ENCODE results near the gene SACS. TPM values are rescaled to one million over a fixed set of nuclear protein-coding genes. Genes with fewer than 3 reads are reported as not detected.
A peak's percentile ranks its signal among the peaks of the same experiment; 100 is the strongest.

Gene SACS
- total RNA-seq, 3 donors from 2014 or later (not counting 1 experiment from before 2014, with no cell fraction given): 10.0 to 13.1 (median 13.0) TPM

- WGBS (ENCODE audit: insufficient coverage): 87% methylated on average over 7 of the region's 7 CpGs
- Mint-ChIP-seq H3K4me3 (no peak overlapping the region), H3K36me3 (no peaks in the 10 kb centered on the region), H3K27me3 (ENCODE audit: low read depth in 2 of 2) (peaks cover 9 to 15% of the 10 kb centered on the region in 2 donors), H3K27ac (no peak overlapping the region), H3K4me1 (peaks cover 14 to 15% of the 10 kb centered on the region in 2 donors), H3K9me3 (no peaks in the 10 kb centered on the region)
- no peaks in the 10 kb centered on the region for H3K9me3 ChIP-seq (ENCODE audit: control insufficient read depth, insufficient read depth, low read length)
- TF ChIP-seq, protein P1, sequence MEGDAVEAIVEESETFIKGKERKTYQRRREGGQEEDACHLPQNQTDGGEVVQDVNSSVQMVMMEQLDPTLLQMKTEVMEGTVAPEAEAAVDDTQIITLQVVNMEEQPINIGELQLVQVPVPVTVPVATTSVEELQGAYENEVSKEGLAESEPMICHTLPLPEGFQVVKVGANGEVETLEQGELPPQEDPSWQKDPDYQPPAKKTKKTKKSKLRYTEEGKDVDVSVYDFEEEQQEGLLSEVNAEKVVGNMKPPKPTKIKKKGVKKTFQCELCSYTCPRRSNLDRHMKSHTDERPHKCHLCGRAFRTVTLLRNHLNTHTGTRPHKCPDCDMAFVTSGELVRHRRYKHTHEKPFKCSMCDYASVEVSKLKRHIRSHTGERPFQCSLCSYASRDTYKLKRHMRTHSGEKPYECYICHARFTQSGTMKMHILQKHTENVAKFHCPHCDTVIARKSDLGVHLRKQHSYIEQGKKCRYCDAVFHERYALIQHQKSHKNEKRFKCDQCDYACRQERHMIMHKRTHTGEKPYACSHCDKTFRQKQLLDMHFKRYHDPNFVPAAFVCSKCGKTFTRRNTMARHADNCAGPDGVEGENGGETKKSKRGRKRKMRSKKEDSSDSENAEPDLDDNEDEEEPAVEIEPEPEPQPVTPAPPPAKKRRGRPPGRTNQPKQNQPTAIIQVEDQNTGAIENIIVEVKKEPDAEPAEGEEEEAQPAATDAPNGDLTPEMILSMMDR (IDR thresholded peaks at IDR 0.05): no peak
- H3K4me3 ChIP-seq (ENCODE audit: low read length): no peak overlapping the region
- ATAC-seq: no peak
- H3K27me3 ChIP-seq (ENCODE audit: control insufficient read depth, insufficient read depth, low read length): no peaks in the 10 kb centered on the region
- intact Hi-C loops (cut with micrococcal nuclease): loop anchor here (5.0 kb wide), 1 partner anchor 1545 kb away; a partner anchor contains a TSS
- DNase-seq: no peak
- no peaks in the 10 kb centered on the region for H3K36me3 ChIP-seq (ENCODE audit: control insufficient read depth, insufficient read depth, low read length)
- H3K27ac ChIP-seq (ENCODE audit: low read length): no peak overlapping the region
- peaks cover 18% of the 10 kb centered on the region for H3K4me1 ChIP-seq (ENCODE audit: control insufficient read depth, insufficient read depth, low read length)
These were observed 55.9 kb downstream of the SACS start for GRCh38 chr13:23377579-23377978.

DNA sequence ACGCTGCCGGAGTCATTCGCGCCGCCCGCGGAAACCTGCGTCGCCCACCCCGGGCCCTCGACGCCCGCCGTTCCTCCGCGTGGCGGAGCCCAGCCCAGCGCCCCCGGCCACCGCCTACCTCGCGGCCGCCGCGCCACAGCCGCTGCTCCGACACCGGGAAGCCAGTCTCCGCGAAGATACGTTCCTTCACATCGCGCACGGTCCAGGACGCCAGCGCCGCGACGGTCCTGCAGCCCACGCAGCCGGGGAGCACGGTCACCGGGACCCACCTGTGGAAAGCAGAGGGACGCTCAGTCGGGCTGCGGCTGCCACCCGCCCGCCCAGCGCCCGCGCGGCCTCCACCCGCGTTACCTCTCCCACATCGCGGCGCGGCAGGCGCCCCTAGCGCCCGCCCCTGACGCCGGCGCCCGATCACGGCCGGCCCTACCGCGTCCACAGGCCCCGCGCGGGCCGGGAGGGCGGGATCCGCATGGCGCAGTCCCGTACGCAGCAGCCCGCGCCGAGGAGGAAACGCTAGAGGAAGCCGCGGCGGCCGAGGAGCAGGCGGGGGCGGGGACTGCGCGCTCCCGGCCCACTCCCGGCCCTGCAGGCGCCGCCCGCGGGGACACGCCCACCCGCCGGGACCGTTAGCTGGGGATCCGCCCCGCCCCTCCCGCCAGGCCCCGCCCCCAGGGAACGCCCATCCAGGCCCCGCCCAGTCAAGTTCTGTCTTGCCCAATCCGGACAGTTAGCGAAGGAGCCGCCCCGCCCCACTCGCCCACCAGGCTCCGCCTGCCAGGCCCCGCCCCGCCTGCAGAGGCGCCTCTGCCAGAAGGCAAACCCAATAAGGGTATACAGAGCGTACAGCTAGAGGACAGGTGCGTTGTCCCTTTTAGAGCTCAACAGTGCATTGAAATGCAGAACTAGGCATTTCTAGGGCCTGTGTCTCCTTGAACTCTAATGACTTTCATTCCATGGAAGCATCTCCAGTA, 58.2 kb downstream of the SACS start:
- Histone ChIP-seq H3K27me3 (ENCODE audit: control insufficient read depth, insufficient read depth, low read length) (no peaks in the 10 kb centered on the region), H3K9me3 (ENCODE audit: control insufficient read depth, insufficient read depth, low read length) (no peaks in the 10 kb centered on the region), H3K4me3 (ENCODE audit: low read length) (peak overlapping the region; percentile 45), H3K27ac (ENCODE audit: low read length) (no peak overlapping the region), H3K4me1 (ENCODE audit: control insufficient read depth, insufficient read depth, low read length) (peaks cover 18% of the 10 kb centered on the region), H3K36me3 (ENCODE audit: control insufficient read depth, insufficient read depth, low read length) (peaks cover 3% of the 10 kb centered on the region)
- DNase-seq (peak; percentile 91 to 96), ATAC-seq (peak; percentile 90 to 97 (median 93))
- H3K9me3 Mint-ChIP-seq: no peaks in the 10 kb centered on the region
- TF ChIP-seq, protein P1 (IDR thresholded peaks at IDR 0.05): no peak
- peak overlapping the region; percentile 74 for H3K4me3 Mint-ChIP-seq
- intact Hi-C loops (cut with micrococcal nuclease): loop anchor here (2.0 to 5.0 kb wide), 4 partner anchors 54 to 1547 kb away; partner anchors contain the start of genes MIPEP and SPATA13
- under 1% methylated on average over 117 of the region's 117 CpGs for whole genome bisulfite sequencing (ENCODE audit: insufficient coverage)
- H3K27ac Mint-ChIP-seq: peak overlapping the region in 1 of 2 donors; percentile 55
- H3K36me3 Mint-ChIP-seq: peaks cover 1% of the 10 kb centered on the region
- H3K27me3 Mint-ChIP-seq (ENCODE audit: low read depth in 2 of 2): peaks cover under 1 to 5% of the 10 kb centered on the region in 2 donors
- peaks cover 16 to 20% of the 10 kb centered on the region in 2 donors for H3K4me1 Mint-ChIP-seq

DNA sequence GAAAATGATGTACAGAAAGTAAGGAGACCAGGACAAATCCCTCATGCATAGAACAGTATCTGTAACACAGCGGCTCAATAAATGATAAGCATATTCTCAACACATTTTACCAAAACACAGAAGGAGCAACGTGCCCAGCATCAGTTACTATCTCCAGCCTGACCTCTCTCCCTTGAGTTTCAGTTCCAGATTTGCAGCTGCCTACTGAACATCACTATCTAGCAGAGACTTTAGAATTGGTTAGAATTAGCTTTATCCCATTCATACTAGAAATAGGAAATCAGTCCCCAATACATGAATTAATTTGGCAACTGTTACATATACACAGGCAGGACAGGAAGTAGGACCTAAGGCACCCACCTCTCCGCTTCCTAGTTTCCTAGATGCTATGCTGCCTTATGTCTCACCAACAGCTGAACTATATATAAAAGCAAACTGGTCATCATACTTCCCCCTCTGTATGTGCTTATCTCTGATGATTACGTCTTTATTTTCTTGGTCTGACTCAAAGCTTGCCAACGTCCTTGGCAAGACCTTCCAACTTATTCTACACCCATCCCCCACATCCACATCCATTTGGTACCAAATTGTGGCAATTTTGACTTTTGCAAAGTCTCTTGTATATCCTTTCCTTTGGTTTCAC, 61.1 kb downstream of the SACS start:
- intact Hi-C loops (cut with micrococcal nuclease): no loop called here
- peaks cover 16 to 20% of the 10 kb centered on the region in 2 donors for H3K4me1 Mint-ChIP-seq
- Histone ChIP-seq H3K36me3 (ENCODE audit: control insufficient read depth, insufficient read depth, low read length) (peaks cover 19% of the 10 kb centered on the region), H3K27me3 (ENCODE audit: control insufficient read depth, insufficient read depth, low read length) (no peaks in the 10 kb centered on the region), H3K4me3 (ENCODE audit: low read length) (no peak overlapping the region), H3K27ac (ENCODE audit: low read length) (no peak overlapping the region), H3K9me3 (ENCODE audit: control insufficient read depth, insufficient read depth, low read length) (no peaks in the 10 kb centered on the region), H3K4me1 (ENCODE audit: control insufficient read depth, insufficient read depth, low read length) (peaks cover 7% of the 10 kb centered on the region)
- no peaks in the 10 kb centered on the region for H3K9me3 Mint-ChIP-seq
- H3K27me3 Mint-ChIP-seq (ENCODE audit: low read depth in 2 of 2): no peaks in the 10 kb centered on the region
- no peak overlapping the region for H3K4me3 Mint-ChIP-seq
- no peak overlapping the region for H3K27ac Mint-ChIP-seq
- 52% methylated on average over 5 of the region's 5 CpGs for WGBS (ENCODE audit: insufficient coverage)
- ATAC-seq: no peak
- DNase-seq: no peak
- TF ChIP-seq, protein P1 (IDR thresholded peaks at IDR 0.05): no peak
- peaks cover 5% of the 10 kb centered on the region for H3K36me3 Mint-ChIP-seq
